B cell (primary cell): ENCODE results near the gene ANGPT4. TPM values are rescaled to one million over a fixed set of nuclear protein-coding genes. Genes with fewer than 3 reads are reported as not detected.

Experiments
- ATAC-seq: fragments of 200-7000 bp; cut with Tn5 transposase; one replicate; pipeline ENCODE4 v1.10.0; 2021; ENCODE audit warnings: low read depth, mild to moderate bottlenecking, moderate number of reproducible peaks, moderate library complexity
- CTCF ChIA-PET: fragments of 350-600 bp; sonication (Branson Sonifier 250); formaldehyde crosslinking; loops from one replicate; lab custom pipeline; 2021; ENCODE audit warnings: antibody characterized with exemption, inconsistent platforms; lab: Charles Lee
- POLR2A ChIA-PET: fragments of 350-600 bp; sonication (Branson Sonifier 250); formaldehyde crosslinking; loops from one replicate; lab custom pipeline; 2021; ENCODE audit warnings: antibody characterized with exemption; lab: Charles Lee
- DNase-seq: peaks from one replicate; pipeline ENCODE4 v3.0.0; 2013
- H2AFZ ChIP-seq: 2 replicates; pipeline ENCODE4 v1.6.1; 2012; ENCODE audit warnings: mild to moderate bottlenecking, low read depth, low read length; ENCODE audit not compliant: insufficient read depth, poor library complexity, severe bottlenecking
- H3K27ac ChIP-seq, 2 donors: 1 replicate in 1 of 2; 2 replicates in 1 of 2; pipeline ENCODE4 v1.5.1; 2012 to 2013; ENCODE audit warnings: low read length in 2 of 2, mild to moderate bottlenecking in 2 of 2, moderate library complexity in 1 of 2
- H3K27me3 ChIP-seq, 4 experiments: fragments of 200-600 bp in 1 of 4; sonication (generic) in 1 of 4; replicated peaks in 1 of 4; 1 replicate in 2 of 4; 2 replicates in 2 of 4; pipeline versions ENCODE4 v1.6.1 to v1.7.0; 2013 to 2016; ENCODE audit warnings: low read length in 3 of 4, mild to moderate bottlenecking in 2 of 4, mixed read lengths in 1 of 4, moderate library complexity in 1 of 4; ENCODE audit not compliant: insufficient read depth in 4 of 4, control insufficient read depth in 3 of 4; ENCODE audit errors: control extremely low read depth in 1 of 4
- H3K36me3 ChIP-seq, 2 experiments: replicated peaks in 1 of 2; 1 replicate in 1 of 2; 2 replicates in 1 of 2; pipeline versions ENCODE4 v1.6.1 to v1.7.1; 2013; ENCODE audit warnings: low read length in 1 of 2; ENCODE audit not compliant: insufficient read depth in 2 of 2, control insufficient read depth in 1 of 2; ENCODE audit errors: control extremely low read depth in 1 of 2, extremely low read depth in 1 of 2
- H3K4me1 ChIP-seq, 2 donors: fragments of 200-600 bp in 1 of 2; sonication (generic) in 1 of 2; 1 replicate in 1 of 2; 2 replicates in 1 of 2; pipeline versions ENCODE4 v1.5.1 to v1.6.1; 2013 to 2017; ENCODE audit warnings: low read length in 2 of 2; ENCODE audit not compliant: control insufficient read depth in 2 of 2, insufficient read depth in 2 of 2
- H3K4me2 ChIP-seq: replicated peaks from 2 replicates; pipeline ENCODE3; 2012; ENCODE audit warnings: mild to moderate bottlenecking, low read depth, low read length; ENCODE audit not compliant: poor library complexity, severe bottlenecking
- H3K4me3 ChIP-seq, 5 experiments: fragments of 200-600 bp in 1 of 5; sonication (generic) in 1 of 5; 1 replicate in 3 of 5; 2 replicates in 2 of 5; pipeline versions ENCODE4 v1.5.1 to v1.7.0; 2011 to 2016; ENCODE audit warnings: low read length in 4 of 5, mild to moderate bottlenecking in 4 of 5, low read depth in 2 of 5, control low read depth in 1 of 5, moderate library complexity in 1 of 5; ENCODE audit not compliant: insufficient read depth in 1 of 5; ENCODE audit errors: control extremely low read depth in 1 of 5, extremely low read depth in 1 of 5
- H3K79me2 ChIP-seq: fragments of 200-600 bp; sonication (generic); one replicate; pipeline ENCODE4 v1.6.0; 2016; ENCODE audit warnings: low read length; ENCODE audit not compliant: control insufficient read depth, insufficient read depth
- H3K9ac ChIP-seq: fragments of 200-600 bp; sonication (generic); 2 replicates; pipeline ENCODE4 v1.6.1; 2017; ENCODE audit warnings: mild to moderate bottlenecking, low read length, moderate library complexity
- H3K9me3 ChIP-seq, 3 donors: one replicate each; pipeline versions ENCODE4 v1.6.1 to v1.7.1; 2013; ENCODE audit warnings: low read length in 2 of 3; ENCODE audit not compliant: control insufficient read depth in 2 of 3, insufficient read depth in 1 of 3; ENCODE audit errors: control extremely low read depth in 1 of 3
- H4K20me1 ChIP-seq: 2 replicates; pipeline ENCODE4 v1.6.0; 2012; ENCODE audit warnings: mild to moderate bottlenecking, low read length; ENCODE audit not compliant: insufficient read depth, control insufficient read depth, poor library complexity, severe bottlenecking
- H3K27ac Mint-ChIP-seq: one replicate; pipeline ENCODE4 v1.8.0; 2021; ENCODE audit warnings: mixed read lengths
- H3K27me3 Mint-ChIP-seq: one replicate; pipeline ENCODE4 v1.8.0; 2021; ENCODE audit warnings: mixed read lengths
- H3K4me1 Mint-ChIP-seq: one replicate; pipeline ENCODE4 v1.8.0; 2021; ENCODE audit warnings: mixed read lengths
- H3K4me3 Mint-ChIP-seq: one replicate; pipeline ENCODE4 v1.8.0; 2021; ENCODE audit warnings: mixed read lengths
- H3K9me3 Mint-ChIP-seq: one replicate; pipeline ENCODE4 v1.8.0; 2022; ENCODE audit warnings: mixed read lengths; ENCODE audit not compliant: insufficient read depth
- CTCF ChIP-seq: fragments of 200-600 bp; IDR thresholded peaks from one replicate; pipeline ENCODE4 v1.8.0; 2022; ENCODE audit warnings: antibody characterized with exemption, mild to moderate bottlenecking
- EZH2 ChIP-seq: IDR thresholded peaks from 2 replicates; pipeline ENCODE4 v1.6.1; 2012; ENCODE audit warnings: borderline replicate concordance, low read depth, mild to moderate bottlenecking, moderate library complexity, low read length; ENCODE audit not compliant: insufficient read depth, poor library complexity, severe bottlenecking
- WGBS: methylation state at CpG from one replicate; pipeline ENCODE4 v1.1.5; 2013; ENCODE audit warnings: missing lambda C conversion rate; ENCODE audit not compliant: insufficient coverage; 5-methylcytosine and 5-hydroxymethylcytosine counted together
- intact Hi-C: fragments of 100-400 bp; cut with micrococcal nuclease; formaldehyde crosslinking; loops from one replicate; pipeline ENCODE4 v1.10.0; 2022
- polyA plus RNA-seq: library from polyadenylated mRNA; depleted of rRNA; stranded (reverse); fragments of >200 nt; gene quantifications from 2 replicates; pipeline ENCODE4 v1.2.3, GENCODE V29; 2012
- total RNA-seq, 2 donors: library from RNA; stranded (reverse); fragments of 120-200 nt in 1 of 2; gene quantifications; 1 replicate in 1 of 2; 2 replicates in 1 of 2; pipeline versions ENCODE4 v1.2.3 to v1.2.4, GENCODE V29; 2013 to 2022

Gene ANGPT4
- total and polyA plus RNA-seq, 2 donors (not counting 1 experiment from before 2014, with no cell fraction given), result not detected

GRCh38 chr20:877814-878213 lies 38.3 kb downstream of the ANGPT4 start:
- POLR2A ChIA-PET, result no interaction called here
- H3K4me3 Mint-ChIP-seq, result no peak overlapping the region
- Histone ChIP-seq H3K4me1 (no peaks in the 10 kb centered on the region), H3K9me3 (no peaks in the 10 kb centered on the region), H3K4me2 (no peak overlapping the region), H4K20me1 (no peaks in the 10 kb centered on the region), H3K4me3 (no peak overlapping the region), H2AFZ (no peak overlapping the region), H3K9ac (no peak overlapping the region), H3K27ac (no peak overlapping the region), H3K36me3 (no peaks in the 10 kb centered on the region), H3K27me3 (no peaks in the 10 kb centered on the region), H3K79me2 (no peaks in the 10 kb centered on the region)
- no peak for DNase-seq
- WGBS, result 90% methylated on average over 6 of the region's 7 CpGs
- CTCF ChIA-PET, result no interaction called here
- ATAC-seq, result no peak
- no peak overlapping the region for H3K27ac Mint-ChIP-seq
- H3K9me3 Mint-ChIP-seq, result no peaks in the 10 kb centered on the region
- peaks cover 3% of the 10 kb centered on the region for H3K27me3 Mint-ChIP-seq
- intact Hi-C loops, result loop anchor here (5.0 kb wide), 1 partner anchor 61 kb away; no protein-coding TSS in a partner anchor
- no peaks in the 10 kb centered on the region for H3K4me1 Mint-ChIP-seq
- TF ChIP-seq EZH2, result no peak
- no peak for TF ChIP-seq CTCF

- Histone ChIP-seq H3K9ac (no peak overlapping the region), H3K4me3 (no peak overlapping the region), H3K9me3 (no peaks in the 10 kb centered on the region), H3K4me2 (no peak overlapping the region), H2AFZ (no peak overlapping the region), H3K36me3 (no peaks in the 10 kb centered on the region), H3K79me2 (no peaks in the 10 kb centered on the region), H4K20me1 (no peaks in the 10 kb centered on the region), H3K27me3 (no peaks in the 10 kb centered on the region), H3K27ac (no peak overlapping the region), H3K4me1 (no peaks in the 10 kb centered on the region)
- H3K9me3 Mint-ChIP-seq, result no peaks in the 10 kb centered on the region
- ChIA-PET POLR2A (no interaction called here), CTCF (no interaction called here)
- no peak for ATAC-seq
- intact Hi-C loops, result loop anchor here (5.0 kb wide), 1 partner anchor 58 kb away; no protein-coding TSS in a partner anchor
- TF ChIP-seq EZH2, result no peak
- TF ChIP-seq CTCF, result no peak
- peaks cover 9% of the 10 kb centered on the region for H3K27me3 Mint-ChIP-seq
- no peaks in the 10 kb centered on the region for H3K4me1 Mint-ChIP-seq
- no peak for DNase-seq
- 86% methylated on average over 4 of the region's 4 CpGs for WGBS
- no peak overlapping the region for H3K27ac Mint-ChIP-seq
- no peak overlapping the region for H3K4me3 Mint-ChIP-seq
Measured at GRCh38 chr20:875115-875514, 41.0 kb downstream of the ANGPT4 start.
